H9 (cell line): Measurements from ENCODE around the gene ARL5A. TPM values are rescaled to one million over a fixed set of nuclear protein-coding genes. Genes with fewer than 3 reads are reported as not detected.

Experiments
- DNase-seq: peaks from one replicate; pipeline ENCODE4 v3.0.0-alpha.2; 2017
- H2AFZ ChIP-seq: one replicate; pipeline ENCODE4 v1.6.1; 2013; ENCODE audit warnings: mild to moderate bottlenecking, low read length, control low read depth, moderate library complexity
- H2AK5ac ChIP-seq: 2 replicates; pipeline ENCODE4 v1.6.1; 2013; ENCODE audit warnings: low read length, control low read depth, mixed read lengths; ENCODE audit not compliant: insufficient read length
- H2BK120ac ChIP-seq: one replicate; pipeline ENCODE4 v1.6.1; 2013; ENCODE audit warnings: low read depth, mild to moderate bottlenecking, low read length, control low read depth, inconsistent platforms; ENCODE audit not compliant: poor library complexity, severe bottlenecking
- H2BK12ac ChIP-seq: 2 replicates; pipeline ENCODE4 v1.6.1; 2013; ENCODE audit warnings: low read length, control low read depth, mixed read lengths, low read depth; ENCODE audit not compliant: insufficient read length
- H2BK15ac ChIP-seq: 2 replicates; pipeline ENCODE4 v1.6.1; 2013; ENCODE audit warnings: low read depth, low read length, control low read depth
- H2BK20ac ChIP-seq: one replicate; pipeline ENCODE4 v1.6.1; 2013; ENCODE audit warnings: low read depth, mild to moderate bottlenecking, low read length, control low read depth, inconsistent platforms; ENCODE audit not compliant: poor library complexity, severe bottlenecking
- H2BK5ac ChIP-seq: 2 replicates; pipeline ENCODE4 v1.6.1; 2013; ENCODE audit warnings: low read length, control low read depth, mixed read lengths; ENCODE audit not compliant: insufficient read length
- H3K14ac ChIP-seq: 2 replicates; pipeline ENCODE4 v1.6.1; 2013; ENCODE audit warnings: low read length, control low read depth; ENCODE audit not compliant: insufficient read depth
- H3K18ac ChIP-seq: 2 replicates; pipeline ENCODE4 v1.6.1; 2013; ENCODE audit warnings: low read depth, mild to moderate bottlenecking, mixed read lengths, low read length, control low read depth; ENCODE audit not compliant: insufficient read length
- H3K23ac ChIP-seq: 2 replicates; pipeline ENCODE4 v1.6.1; 2013; ENCODE audit warnings: low read length, control low read depth, mixed read lengths, low read depth; ENCODE audit not compliant: insufficient read length
- H3K23me2 ChIP-seq: 2 replicates; pipeline ENCODE4 v1.6.1; 2013; ENCODE audit warnings: low read depth, mild to moderate bottlenecking, mixed read lengths, low read length, control low read depth; ENCODE audit not compliant: insufficient read length, poor library complexity, severe bottlenecking
- H3K27ac ChIP-seq: 2 replicates; pipeline ENCODE4 v1.5.1; 2013; ENCODE audit warnings: low read length, control low read depth, mixed read lengths, low read depth; ENCODE audit not compliant: insufficient read length
- H3K27me3 ChIP-seq: 2 replicates; pipeline ENCODE4 v1.6.1; 2013; ENCODE audit warnings: low read length, control low read depth, inconsistent platforms; ENCODE audit not compliant: insufficient read depth
- H3K4ac ChIP-seq: 2 replicates; pipeline ENCODE4 v1.6.1; 2013; ENCODE audit warnings: low read depth, mild to moderate bottlenecking, control low read depth, inconsistent platforms, low read length, moderate library complexity
- H3K4me1 ChIP-seq: 2 replicates; pipeline ENCODE4 v1.6.1; 2013; ENCODE audit warnings: low read length, control low read depth, inconsistent platforms; ENCODE audit not compliant: insufficient read depth
- H3K4me2 ChIP-seq: 2 replicates; pipeline ENCODE4 v1.6.1; 2013; ENCODE audit warnings: low read length, control low read depth, mixed read lengths; ENCODE audit not compliant: insufficient read length, insufficient read depth
- H3K56ac ChIP-seq: 2 replicates; pipeline ENCODE4 v1.6.1; 2013; ENCODE audit warnings: low read depth, mild to moderate bottlenecking, mixed read lengths, low read length, control low read depth; ENCODE audit not compliant: insufficient read length
- H3K79me1 ChIP-seq: 2 replicates; pipeline ENCODE4 v1.6.1; 2013; ENCODE audit warnings: low read depth, mild to moderate bottlenecking, moderate library complexity, low read length, control low read depth, inconsistent platforms; ENCODE audit not compliant: insufficient read depth, poor library complexity, severe bottlenecking
- H3K79me2 ChIP-seq: 2 replicates; pipeline ENCODE4 v1.6.1; 2013; ENCODE audit warnings: low read length, control low read depth, inconsistent platforms; ENCODE audit not compliant: insufficient read depth
- H3K9ac ChIP-seq: 2 replicates; pipeline ENCODE4 v1.6.1; 2013; ENCODE audit warnings: low read length, control low read depth, mixed read lengths; ENCODE audit not compliant: insufficient read length; ENCODE audit errors: extremely low read depth
- H3K9me3 ChIP-seq: one replicate; pipeline ENCODE4 v1.6.1; 2013; ENCODE audit warnings: low read depth, low read length, inconsistent platforms; ENCODE audit not compliant: control insufficient read depth
- H3T11ph ChIP-seq: one replicate; pipeline ENCODE4 v1.6.1; 2013; ENCODE audit warnings: mild to moderate bottlenecking, low read length, control low read depth, inconsistent platforms
- H4K20me1 ChIP-seq: one replicate; pipeline ENCODE4 v1.6.1; 2013; ENCODE audit not compliant: control insufficient read depth, insufficient read length, insufficient read depth
- H4K5ac ChIP-seq: 2 replicates; pipeline ENCODE4 v1.6.1; 2013; ENCODE audit warnings: low read depth, mild to moderate bottlenecking, mixed read lengths, low read length, control low read depth; ENCODE audit not compliant: insufficient read length
- H4K8ac ChIP-seq: replicated peaks from 2 replicates; pipeline ENCODE4 v1.6.1; 2013; ENCODE audit warnings: low read length, control low read depth, mixed read lengths, low read depth; ENCODE audit not compliant: insufficient read length
- H4K91ac ChIP-seq: 2 replicates; pipeline ENCODE4 v1.6.1; 2013; ENCODE audit warnings: low read depth, mild to moderate bottlenecking, moderate library complexity, mixed read lengths, low read length, control low read depth; ENCODE audit not compliant: insufficient read length
- H3K27ac Mint-ChIP-seq, 3 experiments: 2 replicates in 2 of 3; 3 replicates in 1 of 3; pipeline ENCODE4 v1.8.0; 2020 to 2021; ENCODE audit warnings: mixed read lengths in 3 of 3, mild to moderate bottlenecking in 1 of 3, moderate library complexity in 1 of 3
- H3K27me3 Mint-ChIP-seq: 2 replicates; pipeline ENCODE4 v1.8.0; 2021; ENCODE audit warnings: low read depth, mild to moderate bottlenecking, moderate library complexity, mixed read lengths
- H3K36me3 Mint-ChIP-seq, 3 experiments: 2 replicates in 2 of 3; 3 replicates in 1 of 3; pipeline ENCODE4 v1.8.0; 2020 to 2021; ENCODE audit warnings: low read depth in 3 of 3, mixed read lengths in 3 of 3; ENCODE audit not compliant: insufficient read depth in 1 of 3
- H3K4me1 Mint-ChIP-seq, 2 experiments: 2 replicates each; pipeline ENCODE4 v1.8.0; 2020; ENCODE audit warnings: mixed read lengths in 2 of 2
- H3K4me3 Mint-ChIP-seq, 2 experiments: 2 replicates in 1 of 2; 3 replicates in 1 of 2; pipeline ENCODE4 v1.8.0; 2020 to 2021; ENCODE audit warnings: mild to moderate bottlenecking in 2 of 2, mixed read lengths in 2 of 2, moderate library complexity in 1 of 2
- H3K9me3 Mint-ChIP-seq, 2 experiments: 2 replicates in 1 of 2; 3 replicates in 1 of 2; pipeline ENCODE4 v1.8.0; 2020; ENCODE audit warnings: mild to moderate bottlenecking in 2 of 2, mixed read lengths in 2 of 2, moderate library complexity in 1 of 2
- WGBS: extraction: QIAGEN DNeasy Blood & Tissue Kit; methylation state at CpG from one replicate; pipeline ENCODE4 v1.1.7; 2013; ENCODE audit warnings: missing lambda C conversion rate, low lambda C conversion rate, mixed read lengths; ENCODE audit not compliant: insufficient read length; ENCODE audit errors: extremely low coverage; 5-methylcytosine and 5-hydroxymethylcytosine counted together
- total RNA-seq: library from RNA; stranded (reverse); gene quantifications from 2 replicates; pipeline ENCODE4 v1.2.1, GENCODE V29; 2021
- TF ChIP-seq, protein P1 (sequence below): fragments of 200-600 bp; sonication (generic); conservative IDR thresholded peaks from 3 replicates; pipeline ENCODE4 v1.8.0; 2021; ENCODE audit warnings: antibody characterized with exemption, mild to moderate bottlenecking

ARL5A gene
- total RNA-seq, 1 experiment from 2014 or later: 66.7 TPM

DNA sequence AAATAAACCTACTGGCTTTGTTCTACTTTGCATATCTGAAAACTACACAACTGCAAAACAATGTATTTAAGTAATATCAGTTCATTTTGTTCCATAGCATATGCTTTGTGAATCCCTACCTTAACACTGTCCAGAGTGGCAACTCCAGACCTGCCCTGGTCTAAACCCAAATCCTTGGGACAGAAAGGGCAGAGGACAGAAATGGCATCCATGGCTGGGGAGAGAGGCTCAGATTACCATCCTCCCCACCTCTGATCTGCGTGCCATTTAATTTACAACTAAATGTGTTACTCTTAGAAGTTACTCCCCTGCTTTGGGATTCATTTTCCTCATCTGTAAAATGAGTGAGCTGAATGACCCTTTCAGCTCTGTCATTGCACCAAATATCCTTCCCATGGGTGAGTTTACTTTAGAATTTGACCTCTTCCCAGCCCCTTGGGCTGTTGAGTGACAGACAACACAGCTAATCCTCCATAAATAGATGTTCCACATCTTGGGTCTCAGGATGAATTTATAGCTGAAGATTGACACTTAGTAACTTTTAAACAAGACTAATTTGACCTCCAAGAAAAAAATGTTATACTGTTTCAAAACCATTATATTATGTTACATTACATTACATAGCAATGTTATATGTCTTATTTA is 73.8 kb downstream of the ARL5A start:
- Histone ChIP-seq H2BK5ac (no peak overlapping the region), H4K20me1 (no peaks in the 10 kb centered on the region), H3K23ac (no peak overlapping the region), H3K27me3 (no peaks in the 10 kb centered on the region), H3K18ac (no peak overlapping the region), H2BK12ac (no peak overlapping the region), H3K4me1 (peaks cover 2% of the 10 kb centered on the region), H4K5ac (no peak overlapping the region), H3K27ac (no peak overlapping the region), H4K91ac (no peak overlapping the region), H2BK15ac (no peak overlapping the region), H2AK5ac (no peak overlapping the region), H2AFZ (no peak overlapping the region), H3T11ph (no peak overlapping the region), H3K79me2 (no peaks in the 10 kb centered on the region), H3K9ac (no peak overlapping the region), H3K4me2 (no peak overlapping the region), H3K79me1 (no peaks in the 10 kb centered on the region), H3K23me2 (no peaks in the 10 kb centered on the region), H3K9me3 (no peaks in the 10 kb centered on the region), H4K8ac (no peak overlapping the region), H2BK120ac (no peak overlapping the region), H3K56ac (no peak overlapping the region), H3K4ac (no peak overlapping the region), H2BK20ac (no peak overlapping the region), H3K14ac (no peak overlapping the region)
- no peak overlapping the region for H3K4me3 Mint-ChIP-seq
- WGBS: no CpG with 5 or more reads among the region's 1 CpG
- H3K27ac Mint-ChIP-seq: no peak overlapping the region
- DNase-seq: no peak
- peaks cover 6 to 7% of the 10 kb centered on the region in 2 experiments; a peak in 3 of 4 replicates for H3K4me1 Mint-ChIP-seq
- no peaks in the 10 kb centered on the region; a peak in 1 of 5 replicates for H3K9me3 Mint-ChIP-seq
- no peaks in the 10 kb centered on the region for H3K36me3 Mint-ChIP-seq
- H3K27me3 Mint-ChIP-seq: no peaks in the 10 kb centered on the region
- TF ChIP-seq, protein P1, sequence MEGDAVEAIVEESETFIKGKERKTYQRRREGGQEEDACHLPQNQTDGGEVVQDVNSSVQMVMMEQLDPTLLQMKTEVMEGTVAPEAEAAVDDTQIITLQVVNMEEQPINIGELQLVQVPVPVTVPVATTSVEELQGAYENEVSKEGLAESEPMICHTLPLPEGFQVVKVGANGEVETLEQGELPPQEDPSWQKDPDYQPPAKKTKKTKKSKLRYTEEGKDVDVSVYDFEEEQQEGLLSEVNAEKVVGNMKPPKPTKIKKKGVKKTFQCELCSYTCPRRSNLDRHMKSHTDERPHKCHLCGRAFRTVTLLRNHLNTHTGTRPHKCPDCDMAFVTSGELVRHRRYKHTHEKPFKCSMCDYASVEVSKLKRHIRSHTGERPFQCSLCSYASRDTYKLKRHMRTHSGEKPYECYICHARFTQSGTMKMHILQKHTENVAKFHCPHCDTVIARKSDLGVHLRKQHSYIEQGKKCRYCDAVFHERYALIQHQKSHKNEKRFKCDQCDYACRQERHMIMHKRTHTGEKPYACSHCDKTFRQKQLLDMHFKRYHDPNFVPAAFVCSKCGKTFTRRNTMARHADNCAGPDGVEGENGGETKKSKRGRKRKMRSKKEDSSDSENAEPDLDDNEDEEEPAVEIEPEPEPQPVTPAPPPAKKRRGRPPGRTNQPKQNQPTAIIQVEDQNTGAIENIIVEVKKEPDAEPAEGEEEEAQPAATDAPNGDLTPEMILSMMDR: no peak
